AG04450 (cell line): ENCODE results near the gene IARS1. TPM values are rescaled to one million over a fixed set of nuclear protein-coding genes. Genes with fewer than 3 reads are reported as not detected.

Source experiments
- CTCF ChIA-PET: fragments of 300-600, 350-600 bp; formaldehyde crosslinking; extraction: SDS; loops from one replicate; lab custom pipeline; 2022; ENCODE audit warnings: antibody characterized with exemption, inconsistent platforms; lab: Charles Lee
- POLR2A ChIA-PET: fragments of 350-600 bp; formaldehyde crosslinking; extraction: SDS; loops from one replicate; lab custom pipeline; 2021; ENCODE audit warnings: antibody characterized with exemption, inconsistent platforms; lab: Yijun Ruan, JAX
- DNase-seq: peaks from one replicate; pipeline ENCODE4 v3.0.0-alpha.2; 2011; ENCODE audit warnings: low read depth, low spot score
- H3K27ac ChIP-seq: one replicate; pipeline ENCODE4 v1.5.1; 2012; ENCODE audit warnings: low read depth, low read length, control low read depth
- H3K27me3 ChIP-seq: one replicate; pipeline ENCODE4 v1.6.0; 2012; ENCODE audit warnings: low read length; ENCODE audit not compliant: control insufficient read depth, insufficient read depth
- H3K4me3 ChIP-seq: 2 replicates; pipeline ENCODE4 v1.5.1; 2011; ENCODE audit warnings: mild to moderate bottlenecking, low read depth, low read length, control low read depth
- H3K9me3 ChIP-seq: 2 replicates; pipeline ENCODE4 v1.5.1; 2012; ENCODE audit warnings: low read length; ENCODE audit not compliant: control insufficient read depth, insufficient read depth
- polyA plus RNA-seq: library from polyadenylated mRNA; depleted of rRNA; stranded (reverse); fragments of >200 nt; gene quantifications from 2 replicates; pipeline ENCODE4 v1.2.3, GENCODE V29; 2011
- TF ChIP-seq, protein P1 (sequence below): IDR thresholded peaks from 2 replicates; pipeline ENCODE4 v1.5.1; 2011; ENCODE audit warnings: low read depth, low read length, control low read depth, inconsistent platforms

The IARS1 gene
- polyA plus RNA-seq, 1 experiment = 206 TPM

DNA sequence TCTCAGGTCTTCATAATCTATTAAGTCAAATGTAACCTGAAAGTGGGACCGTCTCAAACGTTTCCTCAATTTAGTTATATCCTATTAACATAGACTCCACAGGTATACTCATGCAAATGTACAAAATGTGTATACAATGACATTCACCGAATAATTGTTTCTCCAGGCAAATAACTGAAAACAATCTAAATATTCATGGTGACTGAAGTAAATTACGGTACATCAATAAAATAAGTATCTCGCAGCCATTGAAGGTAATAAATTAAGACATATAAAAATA lies 482 bp downstream of the IARS1 start:
- H3K27me3 ChIP-seq = no peaks in the 10 kb centered on the region
- no peaks in the 10 kb centered on the region for H3K9me3 ChIP-seq
- ChIA-PET POLR2A (no interaction called here), CTCF (interaction anchor here (0.8 to 3.9 kb wide), 3 partner anchors 14 to 153 kb away, joined by 3 to 35 read pairs (median 3); no protein-coding TSS in a partner anchor)
- peak overlapping the region; percentile 88 for H3K4me3 ChIP-seq
- TF ChIP-seq, protein P1, sequence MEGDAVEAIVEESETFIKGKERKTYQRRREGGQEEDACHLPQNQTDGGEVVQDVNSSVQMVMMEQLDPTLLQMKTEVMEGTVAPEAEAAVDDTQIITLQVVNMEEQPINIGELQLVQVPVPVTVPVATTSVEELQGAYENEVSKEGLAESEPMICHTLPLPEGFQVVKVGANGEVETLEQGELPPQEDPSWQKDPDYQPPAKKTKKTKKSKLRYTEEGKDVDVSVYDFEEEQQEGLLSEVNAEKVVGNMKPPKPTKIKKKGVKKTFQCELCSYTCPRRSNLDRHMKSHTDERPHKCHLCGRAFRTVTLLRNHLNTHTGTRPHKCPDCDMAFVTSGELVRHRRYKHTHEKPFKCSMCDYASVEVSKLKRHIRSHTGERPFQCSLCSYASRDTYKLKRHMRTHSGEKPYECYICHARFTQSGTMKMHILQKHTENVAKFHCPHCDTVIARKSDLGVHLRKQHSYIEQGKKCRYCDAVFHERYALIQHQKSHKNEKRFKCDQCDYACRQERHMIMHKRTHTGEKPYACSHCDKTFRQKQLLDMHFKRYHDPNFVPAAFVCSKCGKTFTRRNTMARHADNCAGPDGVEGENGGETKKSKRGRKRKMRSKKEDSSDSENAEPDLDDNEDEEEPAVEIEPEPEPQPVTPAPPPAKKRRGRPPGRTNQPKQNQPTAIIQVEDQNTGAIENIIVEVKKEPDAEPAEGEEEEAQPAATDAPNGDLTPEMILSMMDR = no peak
- DNase-seq = no peak
- H3K27ac ChIP-seq = peak overlapping the region; percentile 91

DNA sequence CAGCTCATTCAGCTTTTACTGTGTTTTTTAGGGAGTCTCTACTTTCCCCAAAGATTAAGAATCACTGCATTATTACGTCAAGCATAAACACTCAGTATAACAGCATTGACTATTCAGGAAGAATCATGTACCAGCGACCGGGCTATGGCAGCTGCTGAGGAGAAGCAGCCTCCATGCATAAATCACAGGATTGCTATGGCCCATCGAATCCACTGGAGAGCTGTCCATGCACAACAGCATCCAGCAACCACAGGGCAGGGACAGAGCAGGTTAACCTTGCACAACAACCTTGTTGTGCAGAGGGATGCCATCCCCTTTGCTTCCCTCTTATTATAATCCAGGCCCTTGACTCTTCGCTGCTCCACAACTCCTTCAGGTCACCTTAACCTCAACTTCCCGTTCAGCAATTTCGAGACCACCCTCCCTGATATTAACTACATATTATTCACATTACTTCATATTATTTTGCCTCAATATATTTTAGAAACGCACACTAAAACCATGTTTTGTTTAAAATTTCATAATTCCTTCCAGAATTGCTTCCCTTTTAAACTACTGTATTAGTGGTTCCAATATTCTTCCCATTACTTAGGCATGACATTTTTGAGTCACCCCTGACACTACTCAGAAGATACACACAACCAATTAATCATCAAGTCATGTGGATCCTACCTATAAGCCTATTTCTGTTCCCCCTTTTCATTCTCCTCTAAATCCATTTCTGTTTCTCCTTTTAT lies 991 bp downstream of the IARS1 start:
- Histone ChIP-seq H3K4me3 (peak overlapping the region; percentile 88), H3K9me3 (no peaks in the 10 kb centered on the region), H3K27me3 (no peaks in the 10 kb centered on the region), H3K27ac (no peak overlapping the region)
- TF ChIP-seq, protein P1 = no peak
- ChIA-PET CTCF (interaction anchor here (0.8 to 3.9 kb wide), 4 partner anchors 14 to 158 kb away, joined by 3 to 35 read pairs (median 4); no protein-coding TSS in a partner anchor), POLR2A (interaction anchor here (0.9 to 1.9 kb wide), 3 partner anchors 15 to 154 kb away, joined by 3 to 8 read pairs (median 4); no protein-coding TSS in a partner anchor)
- DNase-seq = no peak

DNA sequence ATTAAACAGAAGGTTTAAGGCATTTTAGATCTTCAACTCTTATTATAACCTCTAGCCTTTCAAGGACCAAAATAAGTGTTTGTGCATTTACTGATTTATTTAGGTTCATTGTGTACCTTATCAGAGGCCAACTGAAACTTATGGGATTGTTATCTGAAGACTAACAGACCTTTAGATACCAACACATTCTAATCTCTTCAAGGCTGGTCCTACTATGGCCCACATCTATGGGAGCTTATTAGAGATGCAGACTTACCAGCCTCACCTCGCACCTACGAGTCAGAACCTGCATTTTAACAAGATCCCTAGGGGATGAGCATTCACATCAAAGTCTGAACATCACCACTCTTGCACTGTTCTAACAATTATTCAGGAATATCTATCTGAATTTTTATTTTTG lies 1.9 kb downstream of the IARS1 start:
- TF ChIP-seq, protein P1 = no peak
- POLR2A ChIA-PET = interaction anchor here (0.6 to 1.9 kb wide), 5 partner anchors 14 to 153 kb away, joined by 3 to 8 read pairs (median 4); no protein-coding TSS in a partner anchor
- DNase-seq = no peak
- no peaks in the 10 kb centered on the region for H3K9me3 ChIP-seq
- CTCF ChIA-PET = interaction anchor here (0.6 to 3.9 kb wide), 6 partner anchors 34 to 157 kb away, joined by 3 to 35 read pairs (median 4); partner anchors contain the start of gene NOL8
- no peaks in the 10 kb centered on the region for H3K27me3 ChIP-seq
- H3K4me3 ChIP-seq = peak overlapping the region; percentile 88
- H3K27ac ChIP-seq = no peak overlapping the region

DNA sequence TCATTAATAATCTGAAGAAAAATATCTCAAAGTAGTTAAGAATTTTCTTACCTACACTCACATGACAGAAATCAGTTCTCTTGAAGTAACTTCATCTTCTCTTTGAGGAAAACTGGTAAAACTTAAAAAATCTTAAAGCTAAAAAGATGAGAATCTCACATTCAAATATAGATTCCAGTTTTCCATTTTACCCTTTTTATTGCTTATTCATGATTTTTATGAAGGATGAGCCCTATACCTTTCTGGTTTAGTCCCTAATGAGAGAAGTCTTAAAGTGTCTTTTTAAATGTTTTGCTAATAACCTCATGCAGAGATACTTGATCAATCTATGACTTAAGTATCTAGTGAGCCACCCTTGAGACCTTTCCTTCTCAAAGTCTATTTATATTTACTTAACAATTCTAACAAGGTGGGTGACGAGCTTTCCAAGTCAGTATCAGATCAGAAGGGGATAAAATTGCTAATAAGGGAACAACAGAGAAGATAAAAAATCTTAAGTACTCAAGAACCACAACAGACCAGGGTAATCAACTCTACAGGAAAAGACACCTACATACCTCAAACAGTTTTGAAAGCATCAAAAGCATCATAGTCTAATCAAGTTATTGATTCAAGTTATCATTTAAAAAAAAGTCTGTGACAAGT lies 2.6 kb downstream of the IARS1 start:
- H3K27ac ChIP-seq = no peak overlapping the region
- ChIA-PET CTCF (interaction anchor here (0.7 to 3.9 kb wide), 4 partner anchors 41 to 151 kb away, joined by 3 to 35 read pairs (median 5); no protein-coding TSS in a partner anchor), POLR2A (interaction anchor here (1.9 kb wide), 1 partner anchor 45 kb away, joined by 8 read pairs; no protein-coding TSS in a partner anchor)
- no peaks in the 10 kb centered on the region for H3K27me3 ChIP-seq
- H3K9me3 ChIP-seq = no peaks in the 10 kb centered on the region
- no peak for DNase-seq
- TF ChIP-seq, protein P1 = no peak
- H3K4me3 ChIP-seq = peak overlapping the region; percentile 14; the same call in 1 of the 2 replicates
